ENCODE data around the gene GAGE1. TPM values are rescaled to one million over a fixed set of nuclear protein-coding genes. Genes with fewer than 3 reads are reported as not detected.

Gene GAGE1
- total RNA-seq, 1 donor from 2014 or later = not detected

GRCh38 chrX:49644991-49645637, 46.3 kb downstream of the GAGE1 start:
- Mint-ChIP-seq H3K9me3 (no peaks in the 10 kb centered on the region), H3K27me3 (ENCODE audit: insufficient read depth) (no peaks in the 10 kb centered on the region), H3K27ac (no peak overlapping the region), H3K36me3 (ENCODE audit: low read depth) (no peaks in the 10 kb centered on the region), H3K4me3 (no peak overlapping the region), H3K4me1 (ENCODE audit: low read depth) (no peaks in the 10 kb centered on the region)
- DNase-seq (ENCODE audit: low spot score) = no peak
- intact Hi-C loops (cut with micrococcal nuclease) = no loop called here

- intact Hi-C loops (cut with micrococcal nuclease) = no loop called here
- no peaks in the 10 kb centered on the region for H3K36me3 Mint-ChIP-seq (ENCODE audit: low read depth)
- no peak overlapping the region for H3K4me3 Mint-ChIP-seq
- H3K27me3 Mint-ChIP-seq (ENCODE audit: insufficient read depth) = no peaks in the 10 kb centered on the region
- H3K9me3 Mint-ChIP-seq = no peaks in the 10 kb centered on the region
- no peak for DNase-seq (ENCODE audit: low spot score)
- H3K4me1 Mint-ChIP-seq (ENCODE audit: low read depth) = no peaks in the 10 kb centered on the region
- H3K27ac Mint-ChIP-seq = no peak overlapping the region
Measured at GRCh38 chrX:49656533-49656932, 57.7 kb downstream of the GAGE1 start.

Other genes with a start within 250 kb of the GAGE1 start
- not detected in 2 replicates for gene GAGE12C, start 66.8 kb upstream of the GAGE1 start, total RNA-seq
- not detected in 2 replicates for gene GAGE12D, start 57.3 kb upstream of the GAGE1 start, total RNA-seq
- not detected in 2 replicates for gene GAGE12E, start 47.7 kb upstream of the GAGE1 start, total RNA-seq
- gene GAGE12F, start 38.2 kb upstream of the GAGE1 start, total RNA-seq = not detected in 2 replicates
- gene GAGE12G, start 28.6 kb upstream of the GAGE1 start, total RNA-seq = not detected in 2 replicates
- not detected in 2 replicates for gene GAGE12H, start 19.1 kb upstream of the GAGE1 start, total RNA-seq
- gene GAGE2A, start 9.5 kb upstream of the GAGE1 start, total RNA-seq = not detected in 2 replicates
- not detected in 2 replicates for gene PAGE1, start 97.0 kb downstream of the GAGE1 start, total RNA-seq
- gene PAGE4, start 230.3 kb downstream of the GAGE1 start, total RNA-seq = not detected in 2 replicates